HTR-8/SVneo (cell line): ENCODE data around the gene SPSB1.

Experiments
- DNase-seq: peaks from one replicate; pipeline ENCODE4 v3.0.0; 2011; ENCODE audit warnings: low spot score, mixed read lengths; ENCODE audit not compliant: insufficient read length
- FAIRE-seq: peaks from 2 replicates; lab custom pipeline; 2011; peaks lifted over from hg19 to GRCh38; lab: Jason Lieb, UNC

Gene SPSB1

DNA sequence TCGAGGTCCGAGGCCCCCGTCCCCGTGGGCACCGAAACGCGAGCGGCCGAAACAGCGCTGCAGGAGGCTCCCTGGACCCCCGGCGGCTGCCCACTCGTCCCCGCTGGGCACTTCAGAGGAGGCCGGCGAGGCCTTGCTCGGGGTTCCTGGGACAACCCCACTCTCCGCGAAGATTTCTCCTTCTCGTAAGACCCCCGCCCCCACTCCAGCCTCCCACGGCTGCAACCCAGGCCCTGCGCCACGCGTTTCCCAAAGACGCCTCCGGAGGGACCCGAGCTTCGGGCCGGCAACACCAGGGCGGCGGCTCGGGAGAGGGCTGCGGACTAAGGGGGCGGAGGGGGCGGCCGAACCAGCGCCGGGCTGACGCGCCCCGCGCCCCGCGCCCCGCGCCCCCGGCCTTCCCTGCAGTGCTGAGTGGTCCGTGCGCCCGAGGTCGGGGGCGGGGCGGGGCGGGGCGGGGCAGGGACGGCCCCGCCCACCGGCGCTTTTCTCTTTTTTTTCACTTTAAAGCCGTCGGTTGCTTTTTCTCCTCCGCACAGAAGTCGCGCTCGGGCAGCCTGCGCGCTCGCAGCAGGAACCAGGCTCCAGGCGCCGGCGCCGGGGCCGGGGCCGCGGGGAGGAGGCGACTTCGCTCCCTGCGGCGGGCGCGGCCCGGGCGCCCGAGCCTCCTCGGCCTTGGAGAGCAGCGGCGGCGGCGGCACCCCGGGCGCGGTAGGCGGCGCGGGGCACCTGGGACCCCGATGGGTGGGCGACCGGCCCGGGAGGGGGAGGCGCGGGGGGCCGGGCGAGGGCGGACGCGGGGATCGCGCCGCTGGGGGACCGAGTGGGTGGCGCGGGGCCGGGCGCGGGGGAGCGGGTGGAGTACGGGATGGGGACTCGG, at the start of gene SPSB1:
TSS of gene SPSB1 (plus strand) at position 534 of the 880 bp plus-strand sequence. CDS start 62,998 bp downstream, outside the sequence.
- DNase-seq: peak; percentile 48
- no peak for FAIRE-seq

DNA sequence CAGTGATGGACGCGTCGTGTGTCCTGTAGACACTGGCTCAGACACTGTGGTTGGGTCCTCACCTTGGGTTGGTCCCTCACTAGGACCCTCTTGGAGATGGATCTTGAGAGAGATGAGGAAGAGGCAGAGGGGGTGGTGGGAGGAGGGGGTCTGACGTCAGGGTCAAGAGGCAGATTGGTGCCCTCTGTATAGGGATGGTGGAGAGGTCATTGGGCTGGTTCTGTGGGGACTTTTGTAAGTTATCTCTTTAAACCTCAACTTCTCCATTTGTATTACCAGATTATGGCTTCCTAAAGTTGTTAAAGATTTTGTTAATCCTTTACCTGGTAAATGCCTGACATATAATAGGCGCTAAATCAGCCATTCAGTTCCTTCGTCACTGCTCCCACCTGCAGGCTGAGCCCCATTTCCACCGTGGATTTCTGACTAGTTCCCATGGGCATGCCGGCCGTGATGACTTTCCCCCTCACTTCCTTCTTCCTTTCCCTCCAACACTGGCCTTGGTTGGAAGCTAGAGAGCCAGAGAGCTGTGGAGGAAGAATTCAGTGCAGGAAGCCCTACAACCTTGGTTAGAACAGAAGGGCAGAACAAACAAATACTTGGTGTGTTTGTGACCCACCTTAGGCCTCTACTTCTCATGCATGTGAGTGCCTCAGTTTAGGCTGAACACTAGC, 49.5 kb upstream of the SPSB1 start:
- no peak for FAIRE-seq

DNA sequence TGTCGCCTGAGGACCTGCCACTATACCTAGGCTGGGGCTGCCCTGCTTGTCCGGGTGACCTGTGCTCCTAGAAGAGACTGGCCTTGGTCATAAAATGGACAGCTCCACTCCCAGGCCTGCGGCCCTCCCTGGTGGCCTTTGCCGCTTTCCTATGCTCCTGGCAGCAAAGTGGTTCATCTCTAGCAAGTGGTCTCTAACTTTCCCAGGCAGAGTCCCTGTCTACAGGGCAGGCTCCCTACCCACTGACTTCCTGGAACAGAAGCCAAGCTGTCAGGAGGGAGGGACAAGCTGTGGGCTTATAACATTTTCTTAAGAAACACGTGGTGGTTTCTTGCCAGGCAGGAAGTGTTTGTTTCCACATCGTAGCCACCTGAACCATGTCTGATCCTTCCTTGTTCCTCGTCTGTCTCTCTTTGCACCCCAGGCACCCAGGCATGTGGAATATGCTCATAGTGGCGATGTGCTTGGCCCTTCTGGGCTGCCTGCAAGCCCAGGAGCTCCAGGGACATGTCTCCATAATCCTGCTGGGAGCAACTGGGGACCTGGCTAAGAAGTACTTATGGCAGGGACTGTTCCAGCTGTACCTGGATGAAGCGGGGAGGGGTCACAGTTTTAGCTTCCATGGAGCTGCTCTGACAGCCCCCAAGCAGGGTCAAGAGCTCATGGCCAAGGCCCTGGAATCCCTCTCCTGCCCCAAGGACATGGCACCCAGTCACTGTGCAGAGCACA, 48.0 kb upstream of the SPSB1 start:
- DNase-seq (no peak), FAIRE-seq (no peak)

More for the DNA sequence above, 49.5 kb upstream of the SPSB1 start:
- DNase-seq: no peak

- FAIRE-seq (no peak), DNase-seq (no peak)
Measured at GRCh38 chr1:9245230-9245619, 47.5 kb upstream of the SPSB1 start.

DNA sequence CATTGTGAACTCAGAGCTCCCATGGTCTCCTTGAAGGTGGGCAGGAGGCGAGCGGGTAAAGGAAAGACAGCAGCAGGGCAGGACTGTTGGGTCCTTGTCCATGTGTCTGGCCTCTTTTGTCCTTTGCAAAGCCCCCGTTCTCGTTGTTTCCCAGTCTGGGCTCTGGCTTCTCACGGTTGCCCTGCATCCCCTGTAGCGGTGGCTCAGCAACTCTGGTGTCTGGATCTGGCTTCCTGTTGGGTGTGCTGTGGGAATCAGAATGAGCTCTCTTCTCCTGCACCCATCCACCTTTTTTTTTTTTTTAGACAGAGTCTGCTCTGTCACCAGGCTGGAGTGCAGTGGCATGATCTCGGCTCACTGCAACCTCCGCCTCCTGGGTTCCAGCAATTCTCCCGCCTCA, 47.0 kb upstream of the SPSB1 start:
- no peak for DNase-seq
- no peak for FAIRE-seq

DNA sequence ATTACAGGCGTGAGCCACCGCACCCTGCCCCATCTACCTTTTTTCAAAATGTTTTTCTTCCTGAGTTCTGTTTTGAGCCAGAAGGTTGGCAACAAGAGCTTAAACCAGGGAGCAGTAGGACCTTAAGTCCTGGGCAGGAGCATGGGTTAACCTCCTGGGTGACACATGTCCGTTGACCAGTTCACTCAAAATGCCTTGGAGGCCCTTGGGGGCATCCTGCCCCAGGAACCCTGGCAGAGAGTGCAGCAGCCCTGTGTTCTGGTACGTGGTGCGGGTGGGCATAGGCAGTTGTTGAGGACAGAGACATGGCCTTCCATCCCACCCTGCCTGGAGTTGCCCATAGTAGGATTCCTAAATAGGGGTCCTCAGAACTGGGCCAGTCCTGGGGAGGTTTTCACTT, 46.5 kb upstream of the SPSB1 start:
- no peak for FAIRE-seq
- DNase-seq: no peak

DNA sequence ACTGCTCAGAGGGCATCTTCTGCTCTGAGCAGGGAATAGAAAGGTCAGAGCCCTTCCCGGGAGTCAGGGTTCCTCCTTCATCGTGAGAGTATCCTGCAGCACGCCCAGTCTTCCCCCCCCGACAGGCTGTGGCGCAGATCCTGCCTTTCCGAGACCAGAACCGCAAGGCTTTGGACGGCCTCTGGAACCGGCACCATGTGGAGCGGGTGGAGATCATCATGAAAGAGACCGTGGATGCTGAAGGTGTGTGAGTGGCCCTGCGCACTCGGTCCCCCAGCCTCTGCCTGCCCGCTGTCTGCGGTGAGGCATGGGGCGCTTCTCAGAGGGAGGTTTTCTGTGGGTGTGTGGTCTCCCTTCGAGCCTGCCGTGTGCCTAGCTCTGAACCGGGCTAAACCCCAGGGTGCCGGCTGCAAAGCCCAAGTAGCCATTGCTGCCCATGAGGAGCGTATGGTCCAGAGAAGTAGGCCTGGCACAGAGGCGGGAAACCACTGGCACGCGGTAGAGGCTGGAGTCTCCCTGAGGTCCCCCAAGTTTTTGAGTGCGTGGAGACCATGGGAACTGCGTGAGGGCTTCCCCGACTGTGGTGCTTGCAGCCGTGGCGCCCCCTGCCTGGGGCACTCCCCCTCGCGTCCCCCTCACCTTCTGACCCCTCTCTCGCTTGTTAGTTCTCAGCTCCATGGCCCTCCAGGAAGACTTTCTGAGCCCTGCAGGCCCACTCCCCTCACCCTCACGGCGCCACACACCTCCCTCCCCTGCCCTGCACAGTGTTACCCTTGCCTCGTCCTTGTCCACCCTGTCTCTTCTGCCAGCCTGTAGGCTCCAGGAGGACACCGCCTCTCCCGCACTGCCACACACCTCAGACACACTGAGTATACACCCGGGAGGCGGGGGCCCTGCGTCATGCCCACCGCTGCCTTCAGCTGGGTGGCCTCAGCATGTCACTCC, 45.6 kb upstream of the SPSB1 start:
- DNase-seq (no peak), FAIRE-seq (no peak)

GRCh38 chr1:9247894-9248293, 44.8 kb upstream of the SPSB1 start:
- no peak for DNase-seq
- FAIRE-seq: no peak

DNA sequence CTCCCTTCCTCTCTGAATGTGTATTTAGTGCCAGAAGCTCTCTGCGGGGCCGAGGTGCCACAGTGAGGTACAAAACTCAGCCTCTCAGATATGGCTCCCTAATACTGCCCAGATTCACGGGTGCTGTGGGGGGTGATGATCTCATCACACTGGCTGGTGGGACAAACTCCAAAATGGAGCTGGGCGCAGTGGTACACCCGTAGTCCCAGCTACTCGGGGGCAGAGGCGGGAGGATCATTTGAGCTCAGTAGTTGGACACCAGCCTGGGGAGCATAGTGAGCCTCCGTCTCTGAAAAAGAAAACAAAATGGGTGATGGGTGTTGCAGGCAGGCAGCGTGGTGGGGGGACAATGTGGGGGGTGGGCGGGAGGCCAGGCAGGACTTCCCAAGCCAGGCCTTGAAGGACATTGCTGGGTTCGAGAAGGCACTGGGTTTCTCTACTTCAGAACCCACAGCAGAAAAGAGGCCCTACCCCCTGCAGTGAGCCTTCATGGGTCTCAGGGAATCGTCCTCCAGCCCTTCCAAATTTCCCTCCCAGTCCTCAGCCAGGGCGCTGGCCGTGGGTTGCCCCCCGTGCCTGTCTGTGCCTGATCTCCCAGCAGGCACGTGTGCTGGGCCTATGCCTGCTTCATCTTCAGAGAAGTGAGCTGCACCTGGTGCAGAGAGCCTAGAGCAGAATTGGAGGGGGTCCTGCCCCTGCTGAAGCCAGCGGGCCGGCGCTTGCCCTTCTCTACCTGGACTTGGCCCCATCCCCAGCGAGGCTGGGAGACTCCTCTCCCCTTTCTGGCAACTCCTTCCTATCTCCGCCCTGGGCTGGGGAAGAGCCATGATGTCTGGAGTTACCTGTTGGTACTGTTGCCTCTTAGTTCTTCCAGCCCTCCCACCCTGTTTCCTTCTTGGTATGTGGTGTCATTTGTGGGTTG, 44.1 kb upstream of the SPSB1 start:
- FAIRE-seq (no peak), DNase-seq (no peak)

GRCh38 chr1:9249263-9249533, 43.5 kb upstream of the SPSB1 start:
- no peak for FAIRE-seq
- no peak for DNase-seq

DNA sequence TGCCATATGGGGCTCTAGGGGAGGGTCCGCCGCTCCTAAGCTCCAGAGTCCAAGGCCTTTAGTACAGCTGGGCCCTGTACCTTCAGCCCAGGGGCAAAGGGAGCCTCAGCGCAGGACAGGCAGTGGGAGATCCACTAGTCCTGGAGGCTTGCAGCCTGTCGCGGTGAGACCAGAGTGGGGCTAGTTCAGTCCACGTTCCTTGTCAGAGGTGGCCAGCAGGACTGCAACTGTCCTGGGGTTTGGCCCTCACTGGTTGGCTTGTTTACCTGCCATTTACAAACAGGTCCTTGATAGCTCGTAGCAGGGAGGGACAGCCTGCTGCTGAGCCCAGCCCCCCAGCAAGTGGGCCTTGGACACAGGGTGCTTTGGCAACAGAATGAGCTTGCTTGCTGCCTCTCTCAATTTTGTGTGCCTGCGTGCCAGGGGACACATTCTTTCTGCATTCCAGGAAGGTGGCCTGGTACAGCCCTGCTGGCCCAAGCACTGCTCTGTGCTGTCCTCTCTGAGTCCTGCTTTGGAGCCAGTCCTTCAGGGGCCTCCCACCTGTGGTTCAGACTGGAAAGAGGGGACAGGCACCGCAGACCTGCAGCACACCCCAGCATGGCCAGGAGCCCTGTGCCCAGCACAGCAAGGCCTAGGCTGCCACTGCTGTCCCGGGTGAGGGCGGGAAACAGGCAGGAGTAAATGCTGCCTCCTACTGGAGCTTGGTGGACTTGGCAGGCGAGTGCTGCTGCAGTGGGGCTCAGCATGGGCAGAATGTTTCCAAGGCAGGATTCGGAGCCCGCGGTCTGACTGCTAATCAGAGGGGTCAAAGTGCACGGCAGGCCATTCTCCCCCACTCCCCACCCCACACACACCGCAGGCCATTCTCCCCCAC, 42.9 kb upstream of the SPSB1 start:
- FAIRE-seq (no peak), DNase-seq (no peak)

- FAIRE-seq: no peak
- DNase-seq: no peak
Measured at GRCh38 chr1:9250411-9251381, 42.0 kb upstream of the SPSB1 start.

DNA sequence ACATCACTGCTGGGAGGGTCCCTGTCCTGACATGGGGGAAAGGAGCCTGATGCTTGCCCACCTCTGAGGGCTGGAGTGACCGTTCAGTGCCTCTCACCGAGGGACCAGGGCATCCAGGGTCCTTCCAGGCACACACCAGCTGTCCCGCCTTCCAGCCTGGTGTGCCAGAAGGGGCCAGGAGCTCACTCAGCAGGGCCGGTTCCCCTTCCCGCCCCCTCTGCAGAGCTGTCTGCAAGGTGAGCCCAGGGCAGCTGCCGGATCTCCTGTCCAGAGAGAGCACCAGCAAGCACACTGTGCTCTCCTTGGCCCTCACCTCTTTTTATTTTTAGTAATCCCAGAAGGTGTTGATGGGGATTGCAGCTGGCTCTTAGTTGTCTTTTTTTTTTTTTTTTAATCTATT, 41.2 kb upstream of the SPSB1 start:
- FAIRE-seq (no peak), DNase-seq (no peak)

GRCh38 chr1:9253004-9253403, 39.7 kb upstream of the SPSB1 start:
- FAIRE-seq: no peak
- no peak for DNase-seq

DNA sequence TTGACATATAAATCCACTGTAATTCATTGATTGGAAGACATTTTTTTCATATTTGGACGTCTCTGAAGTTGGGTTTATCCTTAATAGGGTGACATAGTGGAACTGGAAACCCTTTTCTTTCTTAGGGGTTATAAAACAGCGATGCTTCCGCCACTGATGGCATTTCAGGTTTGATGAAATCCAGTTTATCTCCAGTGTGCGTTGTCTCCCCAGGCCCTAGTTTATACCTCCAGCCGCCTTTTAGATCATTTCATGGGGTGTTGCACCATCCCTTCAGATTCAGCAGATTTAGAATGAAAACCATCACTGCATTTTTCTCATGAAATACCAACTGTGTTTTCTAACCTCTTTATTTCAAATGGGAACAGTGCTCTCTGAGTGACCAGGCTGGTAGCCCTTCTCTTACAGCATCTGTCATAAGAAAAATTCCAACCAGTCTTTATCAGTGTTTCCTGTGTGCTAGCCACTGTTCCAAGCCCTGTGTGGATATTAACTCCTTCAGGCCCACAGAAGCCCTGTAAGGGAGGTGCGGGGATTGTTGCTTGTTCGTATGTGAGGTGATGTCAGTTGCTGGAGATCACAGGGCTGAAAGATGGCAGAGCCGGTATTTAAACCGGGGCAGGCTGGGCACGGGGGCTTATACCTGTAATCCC, 39.1 kb upstream of the SPSB1 start:
- FAIRE-seq: no peak

DNA sequence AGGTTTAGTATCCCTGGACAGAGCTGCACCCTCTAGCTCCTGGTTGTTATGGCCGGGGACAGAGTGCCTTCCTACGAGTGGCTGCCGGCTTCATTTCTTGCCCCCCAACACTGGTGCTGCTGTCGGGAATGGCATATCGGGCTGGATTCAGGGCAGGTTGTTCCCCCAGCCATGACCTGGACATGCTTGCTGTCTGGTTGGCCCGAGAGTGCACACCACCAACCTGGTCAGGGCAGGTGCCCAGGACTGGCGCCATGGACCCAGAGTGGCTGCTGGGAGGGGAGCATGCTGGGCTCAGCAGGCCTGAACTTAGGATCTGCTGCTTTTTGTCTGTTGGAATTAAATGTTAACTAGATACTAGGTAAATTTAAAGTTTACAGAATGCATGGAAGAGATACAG, 36.4 kb upstream of the SPSB1 start:
- DNase-seq: no peak
- FAIRE-seq: no peak

More for the DNA sequence above, 39.1 kb upstream of the SPSB1 start:
- DNase-seq: no peak
